Measurements from ENCODE around the gene SNAP29. TPM values are rescaled to one million over a fixed set of nuclear protein-coding genes. Genes with fewer than 3 reads are reported as not detected.
"Not testable (repeated sequence)": the region's sequence is repeated elsewhere in the genome, so short reads cannot be mapped to it uniquely, and the experiment has no call there.

The SNAP29 gene
- total RNA-seq, 4 donors from 2014 or later, result 22.1 to 41.1 (median 28.7) TPM

GRCh38 chr22:20833225-20833665 lies 25.6 kb upstream of the SNAP29 start:
- Histone ChIP-seq H3K9me3 (no peaks in the 10 kb centered on the region), H3K27ac (no peak overlapping the region), H3K36me3 (peaks cover 0 to 45% of the 10 kb centered on the region in 2 donors), H3K4me1 (no peaks in the 10 kb centered on the region), H3K27me3 (no peaks in the 10 kb centered on the region), H3K4me3 (no peak overlapping the region)
- DNase-seq, result no peak
- no peak for TF ChIP-seq CTCF (IDR thresholded peaks at IDR 0.05 in 4 of 5, conservative IDR thresholded peaks at IDR 0.05 in 1 of 5)
- TF ChIP-seq POLR2A (IDR thresholded peaks at IDR 0.05), result no peak
- ATAC-seq, result no peak
- intact Hi-C loops (cut with DNase I; ENCODE audit: low total_unique reads) (no loop called here), in situ Hi-C loops (cut with MboI; ENCODE audit: low sequenced_read_pairs in 4 of 4) (no loop called here)

GRCh38 chr22:20834206-20834605 lies 24.6 kb upstream of the SNAP29 start:
- H3K4me1 ChIP-seq, result no peaks in the 10 kb centered on the region
- TF ChIP-seq CTCF (IDR thresholded peaks at IDR 0.05 in 4 of 5, conservative IDR thresholded peaks at IDR 0.05 in 1 of 5), result no peak
- H3K27ac ChIP-seq, result no peak overlapping the region
- peaks cover 0 to 45% of the 10 kb centered on the region in 2 donors for H3K36me3 ChIP-seq
- H3K9me3 ChIP-seq, result no peaks in the 10 kb centered on the region
- no peaks in the 10 kb centered on the region for H3K27me3 ChIP-seq
- ATAC-seq (no peak), DNase-seq (no peak)
- no peak overlapping the region for H3K4me3 ChIP-seq
- intact Hi-C loops (cut with DNase I; ENCODE audit: low total_unique reads), result no loop called here
- in situ Hi-C loops (cut with MboI; ENCODE audit: low sequenced_read_pairs in 4 of 4), result no loop called here

- no peak for ATAC-seq
- Histone ChIP-seq H3K9me3 (no peaks in the 10 kb centered on the region), H3K27ac (no peak overlapping the region), H3K4me3 (no peak overlapping the region), H3K4me1 (no peaks in the 10 kb centered on the region), H3K36me3 (peaks cover 0 to 42% of the 10 kb centered on the region in 2 donors), H3K27me3 (no peaks in the 10 kb centered on the region)
- DNase-seq, result no peak
- in situ Hi-C loops (cut with MboI; ENCODE audit: low sequenced_read_pairs in 4 of 4), result no loop called here
- intact Hi-C loops (cut with DNase I; ENCODE audit: low total_unique reads), result no loop called here
- TF ChIP-seq POLR2A (IDR thresholded peaks at IDR 0.05) (no peak), CTCF (IDR thresholded peaks at IDR 0.05 in 4 of 5, conservative IDR thresholded peaks at IDR 0.05 in 1 of 5) (no peak)
Observed at GRCh38 chr22:20834725-20835124, 24.1 kb upstream of the SNAP29 start.

GRCh38 chr22:20836987-20837823 lies 21.6 kb upstream of the SNAP29 start:
- in situ Hi-C loops (cut with MboI; ENCODE audit: low sequenced_read_pairs in 4 of 4), result no loop called here

GRCh38 chr22:20839354-20839753 lies 19.5 kb upstream of the SNAP29 start:
- in situ Hi-C loops (cut with MboI; ENCODE audit: low sequenced_read_pairs in 4 of 4); H3K36me3 ChIP-seq; DNase-seq; H3K4me1 ChIP-seq; H3K9me3 ChIP-seq; intact Hi-C loops (cut with DNase I; ENCODE audit: low total_unique reads); H3K27ac ChIP-seq; H3K4me3 ChIP-seq; H3K27me3 ChIP-seq; ATAC-seq: not testable (repeated sequence)

More at GRCh38 chr22:20836987-20837823, 21.6 kb upstream of the SNAP29 start:
- H3K4me1 ChIP-seq, result no peaks in the 10 kb centered on the region
- DNase-seq, result no peak
- TF ChIP-seq CTCF (IDR thresholded peaks at IDR 0.05 in 4 of 5, conservative IDR thresholded peaks at IDR 0.05 in 1 of 5) (no peak), POLR2A (IDR thresholded peaks at IDR 0.05) (no peak)
- no peaks in the 10 kb centered on the region for H3K9me3 ChIP-seq
- no peak overlapping the region for H3K4me3 ChIP-seq
- intact Hi-C loops (cut with DNase I; ENCODE audit: low total_unique reads), result no loop called here
- no peaks in the 10 kb centered on the region for H3K27me3 ChIP-seq
- ATAC-seq, result no peak
- no peak overlapping the region for H3K27ac ChIP-seq
- H3K36me3 ChIP-seq, result peaks cover 0 to 19% of the 10 kb centered on the region in 2 donors

Measured in gastrocnemius medialis (tissue), 4 donors.